Activated CD8-positive, alpha-beta memory T cell treated with anti-CD3 and anti-CD28 coated beads for 48 hours (primary cell): ENCODE data around the gene SLC2A5.
"Not testable (repeated sequence)": the region's sequence is repeated elsewhere in the genome, so short reads cannot be mapped to it uniquely, and the experiment has no call there.

Source experiments
- DNase-seq, 3 experiments: peaks; one replicate each; pipeline ENCODE4 v3.0.0-alpha.2; 2020; ENCODE audit warnings: low read depth in 2 of 3, low spot score in 2 of 3

The SLC2A5 gene

DNA sequence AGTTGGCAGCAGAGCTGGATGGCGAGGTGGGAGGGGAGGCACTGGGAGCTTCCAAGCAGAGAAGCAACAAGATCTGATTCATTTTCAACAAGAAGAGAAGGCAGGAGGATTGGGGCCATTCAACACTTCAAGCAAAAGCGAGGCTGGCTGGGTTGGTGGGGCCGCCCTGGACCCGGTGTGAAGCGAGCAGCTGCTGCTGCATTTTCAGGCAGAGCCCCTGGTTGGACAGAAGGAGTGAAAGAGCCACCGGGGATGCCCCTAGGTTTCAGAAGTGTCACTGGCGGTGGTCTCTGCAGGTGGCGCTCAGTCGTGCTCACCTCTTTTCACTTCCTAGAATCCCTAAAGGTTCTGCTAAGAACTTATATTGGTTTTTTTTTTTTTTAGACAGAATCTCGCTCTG is 61.2 kb downstream of the SLC2A5 start:
- no peak for DNase-seq

DNA sequence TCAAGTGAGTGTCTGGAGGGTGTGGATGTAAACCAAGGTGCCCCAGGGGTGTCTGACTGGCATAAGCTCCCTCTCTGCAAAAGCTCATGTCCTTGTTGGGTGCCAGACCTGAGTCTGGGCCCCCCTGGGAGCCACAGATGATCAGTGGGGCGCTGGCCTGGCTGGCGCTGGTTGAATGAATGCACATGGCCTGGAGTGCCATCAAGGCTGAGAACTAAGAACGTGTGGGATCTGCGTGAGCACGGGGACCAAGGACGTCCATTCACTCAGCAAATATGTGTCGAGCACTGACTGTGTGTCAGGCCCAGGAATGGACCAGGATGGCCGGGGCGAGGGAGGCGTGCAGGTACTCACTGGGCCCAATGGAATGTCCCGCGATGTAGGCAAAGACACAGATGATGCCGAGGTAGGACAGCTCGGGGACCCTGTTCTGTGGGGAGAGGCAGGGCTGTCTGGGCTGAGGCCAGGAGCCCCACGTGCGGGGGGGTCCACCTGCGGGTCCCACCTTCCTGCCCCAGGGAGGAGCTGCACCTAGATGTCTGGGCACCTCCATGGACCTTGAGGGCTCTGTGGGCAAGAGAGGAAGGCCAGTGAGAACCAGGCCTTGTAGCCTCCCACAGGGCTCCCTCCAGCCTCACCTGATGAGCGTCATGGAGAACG is 62.3 kb downstream of the SLC2A5 start:
- DNase-seq, result no peak

DNA sequence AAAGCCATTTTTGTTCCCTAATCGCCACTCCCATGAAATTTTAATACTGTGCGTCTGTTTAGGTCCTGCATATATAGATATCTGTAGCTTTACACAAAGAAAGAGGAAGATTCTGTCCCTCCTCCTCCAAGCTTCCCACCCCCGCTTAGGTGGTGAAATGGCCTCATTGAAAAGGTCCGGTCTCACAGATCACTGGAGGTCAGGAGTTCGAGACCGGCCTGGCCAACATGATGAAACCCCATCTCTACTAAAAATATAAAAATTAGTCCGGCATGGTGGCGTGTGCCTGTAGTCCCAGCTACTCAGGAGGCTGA is 64.1 kb downstream of the SLC2A5 start:
- DNase-seq, result no peak

DNA sequence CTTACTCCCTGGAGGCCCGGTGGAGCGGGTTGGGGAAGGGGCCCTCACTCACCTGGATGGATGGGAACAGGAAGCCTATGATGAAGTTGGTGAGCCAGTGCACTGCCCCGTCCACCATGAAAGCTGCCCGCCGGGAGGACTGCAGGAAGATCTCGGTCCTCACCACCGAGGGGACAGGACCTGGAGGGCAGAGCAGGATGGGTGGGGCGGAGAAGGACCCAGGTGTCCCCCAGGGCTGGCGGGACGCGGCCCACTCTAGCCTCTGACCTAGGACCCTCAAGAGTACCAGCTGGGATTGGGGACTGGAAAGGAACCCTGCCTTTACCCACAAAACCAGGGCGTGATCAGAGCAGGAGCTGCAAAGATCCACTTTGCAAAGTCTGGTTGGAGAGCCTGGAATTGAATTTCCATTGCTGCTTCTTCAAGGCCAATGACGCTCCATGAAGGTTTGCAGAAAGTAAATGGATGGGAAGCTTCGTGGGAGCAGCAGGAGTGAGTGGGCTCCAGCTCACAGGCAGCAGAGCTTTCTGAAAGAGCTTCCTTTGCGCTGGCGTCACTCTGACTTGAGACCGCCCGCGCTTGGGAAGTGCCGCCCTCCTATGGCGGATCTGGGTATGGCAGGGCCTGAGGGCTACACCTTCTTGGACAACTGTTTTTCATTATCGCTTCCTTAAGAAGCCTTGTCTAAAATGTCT is 64.6 kb downstream of the SLC2A5 start:
- peak; percentile 54 to 88 (median 76) for DNase-seq

DNA sequence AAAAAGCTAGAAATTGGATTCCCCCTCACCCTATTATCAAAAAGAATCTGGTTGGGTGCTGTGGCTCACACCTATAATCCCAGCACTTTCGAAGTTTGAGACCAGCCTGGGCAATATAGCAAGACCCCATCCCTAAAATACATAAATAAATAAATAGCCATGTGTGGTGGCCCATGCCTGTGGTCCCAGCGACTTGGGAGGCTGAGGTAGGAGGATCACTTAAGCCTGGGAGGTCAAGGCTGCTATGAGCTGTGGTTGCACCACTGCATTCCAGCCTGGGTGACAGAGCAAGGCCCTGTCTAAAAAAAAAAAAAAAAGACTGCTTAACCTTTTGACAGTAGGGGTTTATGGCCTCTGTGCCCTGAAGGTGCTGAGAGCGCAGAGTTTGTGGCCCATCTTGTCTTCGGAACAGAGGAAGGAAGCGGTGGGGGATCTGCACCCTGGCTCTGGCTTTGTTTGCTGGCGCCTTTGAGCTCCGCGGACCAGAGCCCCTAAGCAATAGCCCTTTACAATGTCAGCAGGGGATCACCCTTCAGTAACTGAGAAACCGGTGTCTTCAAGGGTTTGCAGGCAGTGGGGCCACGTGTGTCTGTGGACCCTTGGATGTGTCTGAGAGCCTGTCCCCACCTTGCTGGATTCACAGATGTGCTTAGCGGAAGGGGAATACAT is 65.3 kb downstream of the SLC2A5 start:
- DNase-seq, result no peak

DNA sequence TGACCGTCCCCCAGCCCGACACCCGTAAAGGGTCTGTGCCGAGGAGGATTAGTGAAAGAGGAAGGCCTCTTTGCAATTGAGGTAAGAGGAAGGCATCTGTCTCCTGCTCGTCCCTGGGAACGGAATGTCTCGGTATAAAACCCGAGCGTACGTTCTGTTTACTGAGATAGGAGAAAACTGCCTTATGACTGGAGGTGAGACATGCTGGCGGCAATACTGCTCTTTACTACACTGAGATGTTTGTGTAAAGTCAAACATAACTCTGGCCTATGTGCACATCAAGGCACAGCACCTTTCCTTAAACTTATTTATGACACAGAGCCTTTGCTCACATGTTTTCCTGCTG is 67.2 kb downstream of the SLC2A5 start:
- DNase-seq, result not testable (repeated sequence)

DNA sequence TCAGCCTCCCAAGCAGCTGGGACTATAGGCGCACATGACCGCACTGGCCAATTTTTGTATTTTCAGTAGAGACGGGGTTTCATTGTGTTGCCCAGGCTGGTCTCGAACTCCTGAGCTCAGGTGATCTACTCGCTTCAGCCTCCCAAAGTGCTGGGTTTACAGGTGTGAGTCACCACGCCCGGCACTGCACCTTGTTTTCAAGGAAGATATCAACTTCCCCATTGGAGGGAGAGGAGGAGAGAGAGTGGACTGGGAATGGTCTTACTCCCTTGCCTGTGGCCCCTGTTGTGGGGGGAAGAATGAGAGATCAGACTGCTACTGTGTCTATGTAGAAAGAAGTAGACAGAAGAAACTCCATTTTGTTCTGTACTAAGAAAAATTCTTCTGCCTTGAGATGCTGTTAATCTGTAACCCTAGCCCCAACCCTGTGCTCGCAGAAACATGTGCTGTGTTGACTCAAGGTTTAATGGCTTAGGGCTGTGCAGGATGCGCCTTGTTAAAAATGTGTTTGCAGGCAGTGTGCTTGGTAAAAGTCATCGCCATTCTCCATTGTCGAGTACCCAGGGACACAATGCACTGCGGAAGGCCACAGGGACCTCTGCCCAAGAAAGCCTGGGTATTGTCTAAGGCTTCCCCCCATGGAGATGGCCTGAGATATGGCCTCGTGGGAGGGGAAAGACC is 67.8 kb downstream of the SLC2A5 start:
- DNase-seq, result not testable (repeated sequence)

DNA sequence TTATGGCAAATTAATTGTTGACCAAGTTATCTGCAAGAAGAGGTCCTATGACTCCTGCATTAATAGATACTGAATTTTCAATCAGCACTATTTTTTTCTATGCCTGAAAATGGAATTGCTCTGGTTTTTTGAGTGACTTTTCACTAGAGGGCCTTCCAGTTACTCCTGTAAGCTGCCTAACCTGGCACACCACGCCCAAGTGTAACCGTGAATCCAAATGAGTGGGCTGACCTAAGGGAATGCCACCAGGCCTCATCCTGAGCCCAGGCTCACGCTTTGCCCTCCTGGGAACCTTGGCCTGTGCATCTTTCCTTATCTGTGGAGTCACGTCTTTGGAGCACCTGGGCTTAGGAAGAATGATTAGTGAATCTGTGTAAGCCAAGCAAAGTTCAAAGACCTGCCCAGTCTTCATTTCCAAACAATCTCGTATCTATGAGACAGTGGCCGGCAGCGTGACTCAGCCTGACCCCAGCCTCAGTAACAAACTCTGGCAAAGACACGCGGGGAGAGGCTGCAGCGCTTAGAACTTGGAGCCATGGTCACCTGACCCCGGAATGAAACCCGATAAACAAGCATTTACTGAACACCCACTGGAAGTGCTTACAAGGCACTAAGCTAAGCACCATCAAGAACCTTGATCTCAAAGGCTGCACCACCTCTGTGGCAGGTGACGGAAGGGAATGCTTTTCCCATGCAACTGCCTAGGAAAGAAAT is 75.3 kb downstream of the SLC2A5 start:
- not testable (repeated sequence) for DNase-seq

DNA sequence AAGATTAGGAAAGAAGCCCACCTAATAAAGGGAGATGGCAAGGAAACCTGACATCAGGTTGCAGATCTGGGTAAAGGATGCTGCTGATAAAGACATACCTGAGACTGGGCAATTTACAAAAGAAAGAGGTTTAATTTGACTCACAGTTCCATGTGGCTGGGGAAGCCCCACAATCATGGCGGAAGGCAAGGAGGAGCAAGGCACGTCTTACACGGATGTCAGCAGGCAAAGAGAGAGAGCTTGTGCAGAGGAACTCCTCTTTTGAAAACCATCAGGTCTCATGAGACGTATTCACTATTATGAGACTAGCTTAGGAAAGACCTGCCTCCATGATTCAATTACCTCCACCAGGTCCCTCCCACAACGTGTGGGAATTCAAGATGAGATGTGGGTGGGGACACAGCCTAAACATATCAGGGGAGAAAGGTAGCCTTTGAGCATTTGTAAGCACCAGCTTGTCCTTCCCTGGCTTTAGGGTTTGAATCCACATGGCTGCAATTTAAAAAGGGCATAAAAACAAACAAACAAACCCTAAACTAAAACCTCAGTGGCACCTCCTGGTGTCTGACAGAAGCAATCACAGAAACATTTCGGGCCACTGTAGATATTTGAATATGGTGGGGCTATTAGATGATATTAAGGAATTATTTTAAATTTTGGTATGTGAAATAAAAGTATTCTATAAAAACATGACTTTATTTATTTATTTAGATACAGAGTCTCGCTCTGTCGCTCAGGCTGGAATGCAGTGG is 76.3 kb downstream of the SLC2A5 start:
- DNase-seq, result no peak

DNA sequence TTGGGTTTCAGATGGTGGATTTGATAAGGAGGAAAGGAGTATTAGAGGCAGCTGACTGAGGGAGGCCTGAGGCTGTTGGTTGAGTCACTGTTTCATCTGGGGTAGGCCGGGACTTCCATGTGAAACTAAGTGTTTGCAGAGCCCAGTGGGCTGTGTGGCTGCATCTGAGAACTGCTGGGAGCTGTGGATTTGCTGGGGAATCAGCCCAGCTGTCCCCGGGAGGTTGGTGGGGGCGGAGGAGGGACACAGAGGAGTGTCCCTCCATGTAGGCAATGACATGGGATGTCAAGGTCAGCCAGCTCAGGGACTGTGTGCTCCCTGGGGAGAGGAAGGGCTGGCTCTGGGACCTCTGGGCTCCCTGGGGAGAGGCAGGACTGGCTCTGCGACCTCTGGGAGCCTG is 79.6 kb downstream of the SLC2A5 start:
- DNase-seq, result no peak

DNA sequence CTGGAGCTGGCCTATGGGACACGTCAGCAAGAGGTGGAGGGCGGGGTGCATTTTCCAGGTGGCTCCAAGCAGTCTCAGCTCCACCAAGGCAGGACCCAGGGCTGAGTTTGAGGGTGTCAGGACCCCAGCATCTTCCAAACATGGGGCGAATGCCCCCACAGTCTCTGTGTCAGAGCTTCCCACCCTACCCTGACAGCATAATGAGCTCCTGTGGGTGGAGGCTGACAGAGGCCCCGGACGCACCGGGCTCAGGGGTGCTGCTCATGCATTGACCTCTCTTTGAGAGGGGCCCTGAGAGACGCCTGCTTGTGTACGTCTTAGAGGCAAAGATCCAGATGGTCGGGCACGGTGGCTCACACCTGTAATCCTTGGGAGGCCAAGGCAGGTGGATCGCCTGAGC is 80.4 kb downstream of the SLC2A5 start:
- no peak for DNase-seq

DNA sequence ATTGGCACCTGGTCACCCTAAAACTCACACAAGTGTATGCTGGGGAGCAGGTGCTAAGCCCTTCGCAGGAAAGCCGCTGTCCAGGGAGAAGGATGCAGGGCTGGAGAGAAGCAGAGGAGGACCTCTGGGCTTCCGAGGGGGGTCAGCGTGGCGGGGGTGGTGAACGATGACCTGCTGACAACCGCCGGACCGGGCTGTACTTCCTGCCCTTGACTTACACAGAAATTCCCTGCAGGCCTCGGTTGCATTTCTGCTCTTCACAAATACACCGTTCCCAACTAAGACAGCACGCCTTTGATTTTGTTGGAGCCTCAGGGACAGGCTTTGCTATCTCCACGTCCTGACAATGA is 80.8 kb downstream of the SLC2A5 start:
- no peak for DNase-seq

DNA sequence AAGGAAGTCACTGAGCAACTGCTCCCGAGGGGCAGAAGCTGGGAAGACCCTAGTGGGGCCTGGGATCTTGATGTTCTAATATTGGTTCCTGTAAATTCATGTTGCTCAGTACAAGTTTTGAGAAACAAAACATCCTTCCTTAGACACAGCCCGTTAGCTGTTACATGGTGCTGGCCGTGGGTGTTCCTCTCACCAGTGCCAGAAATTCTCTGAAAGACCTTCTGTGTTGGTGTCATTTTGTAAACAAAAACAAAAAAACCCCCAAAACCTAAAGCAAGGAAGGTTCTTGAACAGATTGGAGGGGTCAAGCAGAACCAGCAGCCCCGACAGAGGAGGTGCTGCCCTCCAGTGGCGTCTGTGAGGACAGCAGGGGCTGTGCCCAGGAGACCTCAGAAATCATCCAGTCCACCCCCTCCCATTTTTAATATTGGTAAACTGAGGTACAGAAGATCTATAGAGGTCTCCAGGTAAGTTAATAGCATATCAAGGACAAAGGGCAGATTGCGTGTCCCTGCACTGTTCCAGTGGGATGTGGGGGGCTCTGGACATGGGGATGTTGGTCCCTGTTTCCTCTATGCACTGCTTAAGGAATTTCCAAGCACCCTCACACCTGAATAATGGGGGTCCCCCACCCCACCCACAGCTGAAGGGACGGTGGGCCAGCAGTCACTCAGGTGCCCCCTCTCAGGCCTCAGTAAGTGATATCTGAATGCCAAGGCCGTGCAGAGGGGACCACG is 81.4 kb downstream of the SLC2A5 start:
- peak in 1 of 3 experiments; percentile 77 for DNase-seq

DNA sequence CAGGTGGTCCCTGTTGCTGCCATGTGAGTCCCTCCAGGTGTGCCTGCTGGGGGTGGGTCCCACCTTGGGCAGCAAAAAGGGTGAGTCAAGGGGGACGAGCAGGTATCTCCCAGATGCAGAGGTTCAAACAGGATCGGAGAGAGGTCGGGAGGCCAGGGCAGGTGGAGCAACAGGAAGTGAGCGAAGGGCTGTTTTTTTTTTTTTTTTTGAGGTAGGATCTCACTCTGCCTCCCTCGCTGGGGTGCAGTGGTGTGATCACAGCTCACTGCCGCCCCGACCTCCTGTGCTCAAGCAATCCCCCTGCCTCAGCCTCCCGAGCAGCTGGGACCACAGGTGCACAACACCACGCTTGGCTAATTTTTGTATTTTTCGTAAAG is 82.6 kb downstream of the SLC2A5 start:
- no peak for DNase-seq

DNA sequence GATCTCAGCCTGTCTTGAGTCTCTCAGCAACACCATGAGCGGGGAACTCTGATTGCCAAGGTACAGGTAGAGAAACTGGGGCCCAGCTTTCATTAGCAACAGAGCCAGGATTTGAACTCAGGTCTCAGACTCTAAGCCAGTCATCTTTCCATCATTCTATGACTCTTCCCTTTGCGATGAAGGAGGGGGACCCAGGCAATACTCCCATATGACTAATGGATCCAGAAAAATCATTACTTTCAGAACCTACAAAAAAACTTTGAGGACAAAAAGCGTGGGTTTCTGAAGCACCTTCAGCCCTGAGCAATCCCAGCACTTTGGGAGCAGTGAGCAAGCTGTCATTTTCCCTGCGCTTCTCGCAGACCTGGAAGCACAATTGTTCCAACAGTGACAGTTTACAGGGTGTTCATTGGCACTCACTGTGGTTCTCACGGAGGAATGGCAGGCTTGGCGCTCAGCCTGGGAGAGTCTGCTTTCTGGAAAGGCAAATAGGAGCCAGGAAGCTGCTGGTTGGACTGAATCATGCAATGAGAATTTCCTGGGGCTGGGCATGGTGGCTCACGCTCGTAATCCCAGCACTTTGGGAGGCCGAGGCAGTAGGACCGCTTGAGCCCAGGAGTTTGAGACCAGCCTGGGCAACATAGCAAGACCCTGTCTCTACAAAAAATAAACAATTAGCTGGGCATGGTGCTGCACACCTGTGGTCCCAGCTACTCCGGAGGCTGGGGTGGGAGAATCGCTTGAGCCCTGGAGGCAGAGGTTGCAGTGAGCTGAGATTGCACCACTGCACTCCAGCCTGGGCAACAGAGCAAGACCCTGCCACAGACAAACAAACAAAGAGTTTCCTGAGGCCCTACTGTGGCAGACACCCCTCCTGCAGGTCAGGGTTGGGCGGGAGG is 83.3 kb downstream of the SLC2A5 start:
- no peak for DNase-seq
